Vagina (tissue), 2 donors: ENCODE measurements around the gene TSC22D2.

Experiments used
- POLR2A ChIP-seq, 2 donors: fragments of 450-650 bp; IDR thresholded peaks; one replicate each; pipeline ENCODE4 v1.6.1; 2017; ENCODE audit warnings: antibody characterized with exemption in 2 of 2, mild to moderate bottlenecking in 2 of 2, moderate library complexity in 2 of 2
- TF ChIP-seq, protein P1 (sequence below), 3 experiments: fragments of 450-650 bp in 2 of 3; fragments of 200-600 bp in 1 of 3; sonication (generic) in 1 of 3; IDR thresholded peaks; one replicate each; pipeline ENCODE4 v1.5.1; 2017 to 2019; ENCODE audit warnings: antibody characterized with exemption in 3 of 3, mild to moderate bottlenecking in 2 of 3, moderate library complexity in 2 of 3

DNA sequence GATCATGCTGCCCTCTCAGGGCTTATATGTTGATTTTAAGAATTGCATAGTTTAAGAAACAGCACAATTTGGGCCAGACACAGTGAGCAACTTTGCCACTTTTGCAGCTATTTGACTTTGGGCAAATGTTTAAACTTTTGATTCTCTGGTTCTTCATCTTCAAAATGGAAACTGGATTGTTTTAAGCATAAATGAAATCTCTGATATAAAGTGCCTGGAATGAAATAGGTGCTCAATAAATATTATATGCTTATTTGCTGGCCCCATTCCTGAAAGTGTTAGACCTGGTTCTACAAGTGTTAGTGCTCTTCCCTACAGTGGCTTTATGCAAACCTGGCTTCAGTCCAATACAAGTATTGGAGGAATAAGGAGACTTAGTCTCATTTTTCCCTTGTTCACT is 33.1 kb upstream of the TSC22D2 start:
- TF ChIP-seq POLR2A (IDR thresholded peaks at IDR 0.05): no peak
- TF ChIP-seq, protein P1, sequence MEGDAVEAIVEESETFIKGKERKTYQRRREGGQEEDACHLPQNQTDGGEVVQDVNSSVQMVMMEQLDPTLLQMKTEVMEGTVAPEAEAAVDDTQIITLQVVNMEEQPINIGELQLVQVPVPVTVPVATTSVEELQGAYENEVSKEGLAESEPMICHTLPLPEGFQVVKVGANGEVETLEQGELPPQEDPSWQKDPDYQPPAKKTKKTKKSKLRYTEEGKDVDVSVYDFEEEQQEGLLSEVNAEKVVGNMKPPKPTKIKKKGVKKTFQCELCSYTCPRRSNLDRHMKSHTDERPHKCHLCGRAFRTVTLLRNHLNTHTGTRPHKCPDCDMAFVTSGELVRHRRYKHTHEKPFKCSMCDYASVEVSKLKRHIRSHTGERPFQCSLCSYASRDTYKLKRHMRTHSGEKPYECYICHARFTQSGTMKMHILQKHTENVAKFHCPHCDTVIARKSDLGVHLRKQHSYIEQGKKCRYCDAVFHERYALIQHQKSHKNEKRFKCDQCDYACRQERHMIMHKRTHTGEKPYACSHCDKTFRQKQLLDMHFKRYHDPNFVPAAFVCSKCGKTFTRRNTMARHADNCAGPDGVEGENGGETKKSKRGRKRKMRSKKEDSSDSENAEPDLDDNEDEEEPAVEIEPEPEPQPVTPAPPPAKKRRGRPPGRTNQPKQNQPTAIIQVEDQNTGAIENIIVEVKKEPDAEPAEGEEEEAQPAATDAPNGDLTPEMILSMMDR (IDR thresholded peaks at IDR 0.05): no peak
